ENCODE measurements around the gene PAXX. TPM values are rescaled to one million over a fixed set of nuclear protein-coding genes. Genes with fewer than 3 reads are reported as not detected.
A peak's percentile ranks its signal among the peaks of the same experiment; 100 is the strongest.

The PAXX gene
- total RNA-seq, 1 donor: 16.6 TPM

GRCh38 chr9:136944212-136944518 is 48.1 kb upstream of the PAXX start:
- no peak for TF ChIP-seq CTCF (IDR thresholded peaks at IDR 0.05; ENCODE audit: extremely low read depth, low read depth, low read length)
- H3K4me3 ChIP-seq (ENCODE audit: insufficient read depth, low read length): peak overlapping the region; percentile 88
- H3K79me2 ChIP-seq (ENCODE audit: insufficient read depth, low read length): peaks cover 39% of the 10 kb centered on the region
- peak; percentile 99 for DNase-seq (ENCODE audit: insufficient read length, low spot score, missing footprints)
- H3K27me3 ChIP-seq (ENCODE audit: insufficient read depth, low read length): no peaks in the 10 kb centered on the region
- peaks cover 38% of the 10 kb centered on the region for H3K36me3 ChIP-seq (ENCODE audit: insufficient read depth, low read length)
- H3K4me1 ChIP-seq (ENCODE audit: insufficient read depth, low read length): peaks cover 12% of the 10 kb centered on the region
- peaks cover 17% of the 10 kb centered on the region for H4K20me1 ChIP-seq (ENCODE audit: insufficient read depth, low read length)
- peak overlapping the region; percentile 88 for H3K4me2 ChIP-seq (ENCODE audit: insufficient read depth, low read length)
- peak overlapping the region; percentile 65 for H3K27ac ChIP-seq (ENCODE audit: low read depth, low read length)
- H3K9me3 ChIP-seq (ENCODE audit: low read depth, low read length): no peaks in the 10 kb centered on the region
- no peak overlapping the region for H2AFZ ChIP-seq (ENCODE audit: low read length)

- Histone ChIP-seq H3K9me3 (ENCODE audit: low read depth, low read length) (no peaks in the 10 kb centered on the region), H2AFZ (ENCODE audit: low read length) (no peak within 1 kb of the TSS), H3K4me2 (ENCODE audit: insufficient read depth, low read length) (peak within 1 kb of the TSS; percentile 88), H3K36me3 (ENCODE audit: insufficient read depth, low read length) (peaks cover 33% of the 10 kb centered on the region), H3K4me1 (ENCODE audit: insufficient read depth, low read length) (peaks cover 12% of the 10 kb centered on the region), H3K27ac (ENCODE audit: low read depth, low read length) (peak within 1 kb of the TSS; percentile 65), H4K20me1 (ENCODE audit: insufficient read depth, low read length) (peaks cover 17% of the 10 kb centered on the region), H3K79me2 (ENCODE audit: insufficient read depth, low read length) (peaks cover 39% of the 10 kb centered on the region), H3K27me3 (ENCODE audit: insufficient read depth, low read length) (no peaks in the 10 kb centered on the region), H3K4me3 (ENCODE audit: insufficient read depth, low read length) (peak within 1 kb of the TSS; percentile 88)
- peak; percentile 85 for TF ChIP-seq CTCF (IDR thresholded peaks at IDR 0.05; ENCODE audit: extremely low read depth, low read depth, low read length)
- peak; percentile 100 for DNase-seq (ENCODE audit: insufficient read length, low spot score, missing footprints)
These were observed 47.5 kb upstream of the PAXX start, which contains the start of the genes C8G and FBXW5 for GRCh38 chr9:136944519-136945332. TSS of gene C8G (plus strand) at chr9:136945243. CDS start at chr9:136945321, 78 bp downstream. TSS of gene FBXW5 (minus strand) at chr9:136944738. CDS start at chr9:136944083, 655 bp downstream.

- Histone ChIP-seq H3K27me3 (ENCODE audit: insufficient read depth, low read length) (no peaks in the 10 kb centered on the region), H3K9me3 (ENCODE audit: low read depth, low read length) (no peaks in the 10 kb centered on the region), H3K36me3 (ENCODE audit: insufficient read depth, low read length) (peaks cover 24% of the 10 kb centered on the region), H3K4me1 (ENCODE audit: insufficient read depth, low read length) (peaks cover 16% of the 10 kb centered on the region), H2AFZ (ENCODE audit: low read length) (no peak overlapping the region), H3K4me2 (ENCODE audit: insufficient read depth, low read length) (no peak overlapping the region), H4K20me1 (ENCODE audit: insufficient read depth, low read length) (peaks cover 9% of the 10 kb centered on the region), H3K27ac (ENCODE audit: low read depth, low read length) (no peak overlapping the region), H3K79me2 (ENCODE audit: insufficient read depth, low read length) (peaks cover 34% of the 10 kb centered on the region), H3K4me3 (ENCODE audit: insufficient read depth, low read length) (no peak overlapping the region)
- no peak for TF ChIP-seq CTCF (IDR thresholded peaks at IDR 0.05; ENCODE audit: extremely low read depth, low read depth, low read length)
- peak; percentile 66 for DNase-seq (ENCODE audit: insufficient read length, low spot score, missing footprints)
These were observed 46.6 kb upstream of the PAXX start for GRCh38 chr9:136945333-136946227.

All from osteoblast (primary cell).